Esophagus squamous epithelium (tissue), 5 donors: ENCODE results near the gene TNP2. TPM values are rescaled to one million over a fixed set of nuclear protein-coding genes. Genes with fewer than 3 reads are reported as not detected.

Experiments
- DNase-seq: peaks from one replicate; lab custom pipeline; 2025; lab: John Stamatoyannopoulos, UW
- H3K27ac ChIP-seq, 4 donors: fragments of 200-600 bp; sonication (generic); one replicate each; pipeline ENCODE4 v1.5.1; 2016 to 2019; ENCODE audit warnings: mild to moderate bottlenecking in 1 of 4
- H3K27me3 ChIP-seq, 4 donors: fragments of 200-600 bp; sonication (generic); 1 replicate in 3 of 4; 2 replicates in 1 of 4; pipeline versions ENCODE4 v1.5.1 to v1.6.0; 2017 to 2021; ENCODE audit warnings: antibody characterized with exemption in 1 of 4
- H3K36me3 ChIP-seq, 3 donors: fragments of 200-600 bp; sonication (generic); one replicate each; pipeline ENCODE4 v1.5.1; 2016 to 2019
- H3K4me1 ChIP-seq, 3 donors: fragments of 200-600 bp; sonication (generic); one replicate each; pipeline ENCODE4 v1.5.1; 2017 to 2019
- H3K4me3 ChIP-seq, 4 donors: fragments of 200-600 bp; sonication (generic); 1 replicate in 3 of 4; 2 replicates in 1 of 4; pipeline ENCODE4 v1.5.1; 2016 to 2019; ENCODE audit warnings: mild to moderate bottlenecking in 2 of 4, moderate library complexity in 1 of 4
- H3K9me3 ChIP-seq, 3 donors: fragments of 200-600 bp; sonication (generic); one replicate each; pipeline ENCODE4 v1.5.1; 2016 to 2019
- POLR2A ChIP-seq, 4 donors: fragments of 450-650 bp; IDR thresholded peaks; one replicate each; pipeline ENCODE4 v1.6.1; 2017; ENCODE audit warnings: antibody characterized with exemption in 4 of 4, mild to moderate bottlenecking in 4 of 4, moderate library complexity in 3 of 4
- WGBS, 2 donors: methylation state at CpG; one replicate each; pipeline ENCODE4 v1.1.5; 2018; 5-methylcytosine and 5-hydroxymethylcytosine counted together
- intact Hi-C: fragments of 100-400 bp; cut with DNase I; formaldehyde crosslinking; loops from one replicate; pipeline ENCODE4 v1.15.0; 2022
- total RNA-seq, 4 donors: library from RNA; depleted of rRNA; stranded (reverse); fragments of >200 nt; gene quantifications; one replicate each; pipeline ENCODE4 v1.1.0, GENCODE V29; 2016
- TF ChIP-seq, protein P1 (sequence below), 6 experiments: fragments of 450-650 bp in 4 of 6; fragments of 200-600 bp in 2 of 6; sonication (generic) in 2 of 6; IDR thresholded peaks; one replicate each; pipeline ENCODE4 v1.5.1; 2016 to 2019; ENCODE audit warnings: antibody characterized with exemption in 6 of 6, mild to moderate bottlenecking in 4 of 6, moderate library complexity in 4 of 6
- donor health status: DM: yes; HTN: yes; CAD: no.

TNP2 gene
- total RNA-seq, 4 donors from 2014 or later, result not detected

GRCh38 chr16:11297492-11298142 lies 28.5 kb upstream of the TNP2 start:
- Histone ChIP-seq H3K9me3 (no peaks in the 10 kb centered on the region), H3K27ac (peak overlapping the region in 1 of 4 donors; percentile 26)

GRCh38 chr16:11296706-11297491 lies 27.8 kb upstream of the TNP2 start:
- TF ChIP-seq POLR2A (IDR thresholded peaks at IDR 0.05), result no peak
- TF ChIP-seq, protein P1, sequence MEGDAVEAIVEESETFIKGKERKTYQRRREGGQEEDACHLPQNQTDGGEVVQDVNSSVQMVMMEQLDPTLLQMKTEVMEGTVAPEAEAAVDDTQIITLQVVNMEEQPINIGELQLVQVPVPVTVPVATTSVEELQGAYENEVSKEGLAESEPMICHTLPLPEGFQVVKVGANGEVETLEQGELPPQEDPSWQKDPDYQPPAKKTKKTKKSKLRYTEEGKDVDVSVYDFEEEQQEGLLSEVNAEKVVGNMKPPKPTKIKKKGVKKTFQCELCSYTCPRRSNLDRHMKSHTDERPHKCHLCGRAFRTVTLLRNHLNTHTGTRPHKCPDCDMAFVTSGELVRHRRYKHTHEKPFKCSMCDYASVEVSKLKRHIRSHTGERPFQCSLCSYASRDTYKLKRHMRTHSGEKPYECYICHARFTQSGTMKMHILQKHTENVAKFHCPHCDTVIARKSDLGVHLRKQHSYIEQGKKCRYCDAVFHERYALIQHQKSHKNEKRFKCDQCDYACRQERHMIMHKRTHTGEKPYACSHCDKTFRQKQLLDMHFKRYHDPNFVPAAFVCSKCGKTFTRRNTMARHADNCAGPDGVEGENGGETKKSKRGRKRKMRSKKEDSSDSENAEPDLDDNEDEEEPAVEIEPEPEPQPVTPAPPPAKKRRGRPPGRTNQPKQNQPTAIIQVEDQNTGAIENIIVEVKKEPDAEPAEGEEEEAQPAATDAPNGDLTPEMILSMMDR (IDR thresholded peaks at IDR 0.05), result no peak
- DNase-seq, result no peak
- intact Hi-C loops, result no loop called here
- peaks cover 0 to 6% (median 0%) of the 10 kb centered on the region in 4 donors for H3K27me3 ChIP-seq
- 37 to 39% methylated on average over 9 of the region's 10 CpGs for WGBS, 2 donors
- no peaks in the 10 kb centered on the region for H3K36me3 ChIP-seq
- peaks cover 12 to 38% (median 16%) of the 10 kb centered on the region in 3 donors for H3K4me1 ChIP-seq
- H3K27ac ChIP-seq, result peak overlapping the region in 1 of 4 donors; percentile 26
- H3K9me3 ChIP-seq, result no peaks in the 10 kb centered on the region
- peak overlapping the region in 2 of 4 donors; percentile 26 to 54 for H3K4me3 ChIP-seq

More at GRCh38 chr16:11297492-11298142, 28.5 kb upstream of the TNP2 start:
- intact Hi-C loops, result no loop called here
- Histone ChIP-seq H3K27me3 (peaks cover 0 to 6% (median 0%) of the 10 kb centered on the region in 4 donors), H3K4me3 (peak overlapping the region in 3 of 4 donors; percentile 22 to 54 (median 26)), H3K36me3 (no peaks in the 10 kb centered on the region), H3K4me1 (peaks cover 12 to 42% (median 16%) of the 10 kb centered on the region in 3 donors)
- TF ChIP-seq POLR2A (IDR thresholded peaks at IDR 0.05), result no peak
- TF ChIP-seq, protein P1 (IDR thresholded peaks at IDR 0.05), result peak in 1 of 6 experiments; percentile 20
- WGBS, 2 donors, result 14 to 17% methylated on average over 8 to 15 of the region's 19 CpGs
- peak; percentile 55 for DNase-seq

- no peak overlapping the region for H3K4me3 ChIP-seq
- no peaks in the 10 kb centered on the region for H3K9me3 ChIP-seq
- WGBS, 2 donors, result 71 to 85% methylated on average over 3 of the region's 3 CpGs
- intact Hi-C loops, result no loop called here
- no peak overlapping the region for H3K27ac ChIP-seq
- peaks cover 12 to 37% (median 16%) of the 10 kb centered on the region in 3 donors for H3K4me1 ChIP-seq
- H3K36me3 ChIP-seq, result no peaks in the 10 kb centered on the region
- H3K27me3 ChIP-seq, result peaks cover 0 to 6% (median 0%) of the 10 kb centered on the region in 4 donors
- TF ChIP-seq, protein P1 (IDR thresholded peaks at IDR 0.05), result no peak
- no peak for DNase-seq
These were observed 27.2 kb upstream of the TNP2 start for GRCh38 chr16:11296351-11296705.

DNA sequence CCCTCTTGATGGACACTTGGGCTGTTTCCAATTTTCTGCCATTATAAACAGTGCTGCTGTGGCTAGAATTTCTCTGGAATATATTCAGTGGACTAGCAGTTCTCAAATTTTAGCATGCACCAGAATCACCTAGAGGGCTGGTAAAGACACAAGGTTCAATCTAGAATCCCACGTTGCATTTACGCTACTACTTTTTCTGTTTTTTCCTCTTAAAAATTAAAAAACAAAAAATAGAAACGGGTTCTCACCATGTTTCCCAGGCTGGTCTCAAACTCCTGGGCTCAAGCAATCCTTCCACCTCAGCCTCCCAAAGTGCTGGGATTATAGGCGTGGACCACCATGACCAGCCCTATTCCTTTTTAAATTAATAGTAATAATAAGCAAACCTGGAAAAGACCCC lies 26.5 kb upstream of the TNP2 start:
- no peak overlapping the region for H3K4me3 ChIP-seq
- H3K27me3 ChIP-seq, result peaks cover 0 to 6% (median 0%) of the 10 kb centered on the region in 4 donors
- DNase-seq, result no peak
- H3K27ac ChIP-seq, result no peak overlapping the region
- H3K4me1 ChIP-seq, result peaks cover 12 to 37% (median 16%) of the 10 kb centered on the region in 3 donors
- H3K36me3 ChIP-seq, result no peaks in the 10 kb centered on the region
- TF ChIP-seq POLR2A (IDR thresholded peaks at IDR 0.05), result no peak
- TF ChIP-seq, protein P1 (IDR thresholded peaks at IDR 0.05), result no peak
- no peaks in the 10 kb centered on the region for H3K9me3 ChIP-seq
- intact Hi-C loops, result no loop called here
- WGBS, 2 donors, result 88 to 89% methylated on average over 4 of the region's 4 CpGs
